GM12892 (cell line): Measurements from ENCODE around the gene ERC1.

Source experiments
- POLR2A ChIP-seq: IDR thresholded peaks from 2 replicates; pipeline ENCODE4 v1.6.1; 2011; ENCODE audit warnings: low read depth, low read length, control low read depth
- TAF1 ChIP-seq: IDR thresholded peaks from 2 replicates; pipeline ENCODE4 v1.6.1; 2011; ENCODE audit warnings: low read depth, mild to moderate bottlenecking, control low read depth, low read length, borderline replicate concordance

DNA sequence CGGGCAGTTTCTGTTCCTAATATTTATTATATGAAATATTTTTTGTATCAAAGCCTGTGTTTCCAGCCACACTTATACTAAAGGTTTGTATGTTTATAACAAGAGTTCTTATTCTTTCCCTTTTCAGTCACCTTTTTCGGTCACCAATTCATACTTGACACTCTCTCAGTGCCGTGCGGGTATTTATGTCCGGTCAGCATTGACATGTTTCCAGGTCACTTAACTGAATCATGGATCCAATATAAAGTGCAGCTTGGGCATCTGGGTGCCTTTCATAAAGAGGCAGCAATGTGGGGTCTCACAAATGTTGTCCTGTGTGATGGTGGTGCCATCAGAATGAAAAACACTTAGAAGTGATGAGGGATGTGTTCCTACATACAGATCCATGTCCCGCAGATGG is 141.3 kb downstream of the ERC1 start:
- TF ChIP-seq POLR2A = no peak
- no peak for TF ChIP-seq TAF1
